ENCODE results near the gene FBXL17. TPM values are rescaled to one million over a fixed set of nuclear protein-coding genes. Genes with fewer than 3 reads are reported as not detected.

Gene FBXL17
- total RNA-seq, 1 experiment from 2014 or later, result 3.5 TPM

DNA sequence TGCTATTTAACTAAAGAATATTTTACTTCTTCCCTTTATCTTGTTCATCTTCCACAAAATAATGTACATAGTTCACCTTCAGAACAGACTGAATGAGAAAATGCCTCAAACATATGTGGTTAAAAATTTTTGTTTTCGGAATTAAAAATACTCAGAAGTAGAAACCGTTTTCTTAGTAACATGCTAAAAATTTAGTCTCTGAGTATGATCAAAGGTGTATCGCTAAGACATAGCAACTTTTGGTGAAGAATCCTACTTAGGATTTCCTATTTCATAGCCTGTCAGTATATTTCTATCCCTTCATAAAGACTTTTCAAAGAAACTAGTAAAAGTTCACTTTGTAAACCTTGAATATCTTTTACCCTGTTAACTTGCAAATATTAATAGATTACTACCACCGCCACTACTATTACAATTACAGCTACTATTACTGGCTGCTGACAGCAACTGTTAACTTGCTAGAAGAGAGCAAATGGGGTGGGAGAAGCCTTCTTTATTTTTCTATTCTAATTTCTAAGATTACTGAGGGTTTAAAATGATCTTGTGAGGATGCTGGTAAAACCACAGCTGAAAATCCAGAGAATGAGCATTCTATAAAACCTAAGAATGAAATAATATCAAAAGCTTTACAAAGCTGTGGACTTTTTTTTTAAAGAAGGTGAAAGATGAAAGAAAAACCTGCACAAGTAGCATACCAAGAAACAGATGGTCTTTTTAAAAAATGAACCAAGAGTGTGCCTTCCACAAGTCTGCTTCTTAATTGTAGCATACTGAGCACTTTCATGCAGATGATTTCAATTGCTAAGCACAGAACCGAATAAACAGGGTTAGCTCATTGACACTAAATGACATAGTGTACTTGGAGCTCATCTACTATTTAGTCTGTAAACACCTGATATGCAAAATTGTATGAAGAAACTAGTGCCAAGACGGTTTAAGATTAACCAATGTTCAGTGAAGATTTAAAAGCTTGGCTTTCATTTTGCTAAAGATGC lies 464.9 kb downstream of the FBXL17 start:
- peaks cover 9% of the 10 kb centered on the region for H3K4me1 Mint-ChIP-seq
- CTCF ChIA-PET, result no interaction called here
- DNase-seq (ENCODE audit: low spot score), result no peak
- POLR2A ChIA-PET, result no interaction called here
- TF ChIP-seq GTF2I (CRISPR knock-in tag; conservative IDR thresholded peaks at IDR 0.05), result no peak
- no peak for TF ChIP-seq PREB (CRISPR knock-in tag; IDR thresholded peaks at IDR 0.05; ENCODE audit: borderline replicate concordance)
- TF ChIP-seq, protein P1, sequence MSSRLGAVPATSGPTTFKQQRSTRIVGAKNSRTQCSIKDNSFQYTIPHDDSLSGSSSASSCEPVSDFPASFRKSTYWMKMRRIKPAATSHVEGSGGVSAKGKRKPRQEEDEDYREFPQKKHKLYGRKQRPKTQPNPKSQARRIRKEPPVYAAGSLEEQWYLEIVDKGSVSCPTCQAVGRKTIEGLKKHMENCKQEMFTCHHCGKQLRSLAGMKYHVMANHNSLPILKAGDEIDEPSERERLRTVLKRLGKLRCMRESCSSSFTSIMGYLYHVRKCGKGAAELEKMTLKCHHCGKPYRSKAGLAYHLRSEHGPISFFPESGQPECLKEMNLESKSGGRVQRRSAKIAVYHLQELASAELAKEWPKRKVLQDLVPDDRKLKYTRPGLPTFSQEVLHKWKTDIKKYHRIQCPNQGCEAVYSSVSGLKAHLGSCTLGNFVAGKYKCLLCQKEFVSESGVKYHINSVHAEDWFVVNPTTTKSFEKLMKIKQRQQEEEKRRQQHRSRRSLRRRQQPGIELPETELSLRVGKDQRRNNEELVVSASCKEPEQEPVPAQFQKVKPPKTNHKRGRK (CRISPR knock-in tag; IDR thresholded peaks at IDR 0.05; ENCODE audit: borderline replicate concordance), result no peak
- TF ChIP-seq JAZF1 (CRISPR knock-in tag; IDR thresholded peaks at IDR 0.05), result no peak
- TF ChIP-seq, protein P2, sequence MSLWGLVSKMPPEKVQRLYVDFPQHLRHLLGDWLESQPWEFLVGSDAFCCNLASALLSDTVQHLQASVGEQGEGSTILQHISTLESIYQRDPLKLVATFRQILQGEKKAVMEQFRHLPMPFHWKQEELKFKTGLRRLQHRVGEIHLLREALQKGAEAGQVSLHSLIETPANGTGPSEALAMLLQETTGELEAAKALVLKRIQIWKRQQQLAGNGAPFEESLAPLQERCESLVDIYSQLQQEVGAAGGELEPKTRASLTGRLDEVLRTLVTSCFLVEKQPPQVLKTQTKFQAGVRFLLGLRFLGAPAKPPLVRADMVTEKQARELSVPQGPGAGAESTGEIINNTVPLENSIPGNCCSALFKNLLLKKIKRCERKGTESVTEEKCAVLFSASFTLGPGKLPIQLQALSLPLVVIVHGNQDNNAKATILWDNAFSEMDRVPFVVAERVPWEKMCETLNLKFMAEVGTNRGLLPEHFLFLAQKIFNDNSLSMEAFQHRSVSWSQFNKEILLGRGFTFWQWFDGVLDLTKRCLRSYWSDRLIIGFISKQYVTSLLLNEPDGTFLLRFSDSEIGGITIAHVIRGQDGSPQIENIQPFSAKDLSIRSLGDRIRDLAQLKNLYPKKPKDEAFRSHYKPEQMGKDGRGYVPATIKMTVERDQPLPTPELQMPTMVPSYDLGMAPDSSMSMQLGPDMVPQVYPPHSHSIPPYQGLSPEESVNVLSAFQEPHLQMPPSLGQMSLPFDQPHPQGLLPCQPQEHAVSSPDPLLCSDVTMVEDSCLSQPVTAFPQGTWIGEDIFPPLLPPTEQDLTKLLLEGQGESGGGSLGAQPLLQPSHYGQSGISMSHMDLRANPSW (CRISPR knock-in tag; conservative IDR thresholded peaks at IDR 0.05; ENCODE audit: low read depth), result no peak
- TF ChIP-seq RELA (CRISPR knock-in tag; IDR thresholded peaks at IDR 0.05; ENCODE audit: borderline replicate concordance), result no peak
- no peak for TF ChIP-seq MXD4 (CRISPR knock-in tag; IDR thresholded peaks at IDR 0.05; ENCODE audit: borderline replicate concordance)
- TF ChIP-seq ATF2 (CRISPR knock-in tag; IDR thresholded peaks at IDR 0.05; ENCODE audit: borderline replicate concordance, low read depth), result no peak
- no peak for TF ChIP-seq CREM (CRISPR knock-in tag; IDR thresholded peaks at IDR 0.05)
- TF ChIP-seq, protein P3, sequence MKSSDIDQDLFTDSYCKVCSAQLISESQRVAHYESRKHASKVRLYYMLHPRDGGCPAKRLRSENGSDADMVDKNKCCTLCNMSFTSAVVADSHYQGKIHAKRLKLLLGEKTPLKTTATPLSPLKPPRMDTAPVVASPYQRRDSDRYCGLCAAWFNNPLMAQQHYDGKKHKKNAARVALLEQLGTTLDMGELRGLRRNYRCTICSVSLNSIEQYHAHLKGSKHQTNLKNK (CRISPR knock-in tag; IDR thresholded peaks at IDR 0.05), result no peak
- TF ChIP-seq ZNF281 (CRISPR knock-in tag; IDR thresholded peaks at IDR 0.05), result no peak
- TF ChIP-seq ZBTB21 (CRISPR knock-in tag; IDR thresholded peaks at IDR 0.05; ENCODE audit: borderline replicate concordance), result no peak
- no peak for ATAC-seq
- H3K9me3 Mint-ChIP-seq, result no peaks in the 10 kb centered on the region
- H3K36me3 Mint-ChIP-seq, result no peaks in the 10 kb centered on the region
- H3K4me3 Mint-ChIP-seq, result no peak overlapping the region
- no peaks in the 10 kb centered on the region for H3K27me3 Mint-ChIP-seq (ENCODE audit: low read depth)
- H3K27ac Mint-ChIP-seq, result no peak overlapping the region

Measured in WTC11 (cell line).